GM12878 (cell line): Measurements from ENCODE around the gene SORL1. TPM values are rescaled to one million over a fixed set of nuclear protein-coding genes. Genes with fewer than 3 reads are reported as not detected.
A peak's percentile ranks its signal among the peaks of the same experiment; 100 is the strongest.

Source experiments
- ATAC-seq: fragments of 200-7000 bp; cut with Tn5 transposase; 3 replicates; pipeline ENCODE4 v1.9.1; 2020; ENCODE audit warnings: mild to moderate bottlenecking, moderate library complexity
- BruUV-seq: library from RNA; stranded (reverse); fragments of 400-500 nt; replicated peaks from 2 replicates; lab custom pipeline; 2021; lab: Mats Ljungman, UMichigan
- CTCF ChIA-PET: fragments of 300-600 bp; sonication (Branson Sonifier 250); formaldehyde crosslinking; extraction: SDS; loops from one replicate; lab custom pipeline; 2021; ENCODE audit warnings: inconsistent platforms; lab: Yijun Ruan, JAX
- POLR2A ChIA-PET: fragments of 350-600 bp; formaldehyde crosslinking; extraction: SDS; loops from one replicate; lab custom pipeline; 2021; ENCODE audit warnings: inconsistent platforms; lab: Charles Lee
- RAD21 ChIA-PET: fragments of 300-600 bp; sonication (Branson Sonifier 250); formaldehyde crosslinking; loops from one replicate; lab custom pipeline; 2023; ENCODE audit warnings: antibody characterized with exemption; ENCODE audit not compliant: unreplicated experiment; lab: Charles Lee
- SMC1A ChIA-PET: fragments of 300-600 bp; sonication (Branson Sonifier 250); formaldehyde crosslinking; loops from one replicate; lab custom pipeline; 2023; ENCODE audit not compliant: unreplicated experiment, uncharacterized antibody; lab: Charles Lee
- DNase-seq: peaks from one replicate; pipeline ENCODE4 v3.0.0-alpha.2; 2011; ENCODE audit warnings: low read depth, low spot score
- FAIRE-seq: peaks from 3 replicates; lab custom pipeline; 2011; peaks lifted over from hg19 to GRCh38; lab: Jason Lieb, UNC
- H2AFZ ChIP-seq: 2 replicates; pipeline ENCODE4 v1.6.0; 2011; ENCODE audit warnings: low read depth, low read length, control low read depth; ENCODE audit not compliant: control insufficient read depth
- H3K27ac ChIP-seq: 2 replicates; pipeline ENCODE4 v1.5.1; 2011; ENCODE audit warnings: control low read depth; ENCODE audit not compliant: control insufficient read depth, insufficient read depth
- H3K27me3 ChIP-seq, 2 experiments: replicated peaks in 1 of 2; 2 replicates each; pipeline versions ENCODE4 v1.6.0 to v1.6.1; 2011; ENCODE audit warnings: low read length in 1 of 2; ENCODE audit not compliant: control insufficient read depth in 2 of 2, insufficient read depth in 2 of 2
- H3K36me3 ChIP-seq, 2 experiments: 2 replicates each; pipeline ENCODE4 v1.5.1; 2011; ENCODE audit warnings: low read length in 1 of 2; ENCODE audit not compliant: control insufficient read depth in 2 of 2, insufficient read depth in 2 of 2
- H3K4me1 ChIP-seq: 2 replicates; pipeline ENCODE4 v1.6.1; 2011; ENCODE audit warnings: mild to moderate bottlenecking, low read length, moderate library complexity, mixed read lengths; ENCODE audit not compliant: control insufficient read depth, insufficient read depth
- H3K4me2 ChIP-seq: 2 replicates; pipeline ENCODE4 v1.6.0; 2011; ENCODE audit warnings: control low read depth; ENCODE audit not compliant: control insufficient read depth, insufficient read depth
- H3K4me3 ChIP-seq: fragments of 200-600 bp; sonication (generic); 2 replicates; pipeline ENCODE4 v1.5.1; 2016
- H3K79me2 ChIP-seq: 2 replicates; pipeline ENCODE4 v1.6.0; 2011; ENCODE audit warnings: low read length; ENCODE audit not compliant: control insufficient read depth, insufficient read depth
- H3K9ac ChIP-seq: 2 replicates; pipeline ENCODE4 v1.8.0; 2011; ENCODE audit warnings: low read length, control low read depth, mixed read lengths; ENCODE audit not compliant: control insufficient read depth, insufficient read depth
- H3K9me3 ChIP-seq: replicated peaks from 3 replicates; pipeline ENCODE4 v1.5.1; 2011; ENCODE audit warnings: mild to moderate bottlenecking, low read length; ENCODE audit not compliant: control insufficient read depth, insufficient read depth
- H4K20me1 ChIP-seq: 2 replicates; pipeline ENCODE4 v1.6.0; 2011; ENCODE audit not compliant: control insufficient read depth, insufficient read depth
- PKNOX1 ChIP-seq: fragments of 450-650 bp; IDR thresholded peaks from 2 replicates; pipeline ENCODE4 v1.6.1; 2016; ENCODE audit warnings: mild to moderate bottlenecking
- RUNX3 ChIP-seq: IDR thresholded peaks from 2 replicates; pipeline ENCODE4 v1.6.1; 2012; ENCODE audit warnings: low read length, inconsistent platforms
- SMAD5 ChIP-seq: IDR thresholded peaks from 2 replicates; pipeline ENCODE4 v1.6.1; 2016; ENCODE audit warnings: antibody characterized with exemption, low read depth
- ZBED1 ChIP-seq: IDR thresholded peaks from 2 replicates; pipeline ENCODE4 v1.6.1; 2016; ENCODE audit warnings: borderline replicate concordance
- WGBS: methylation state at CpG from one replicate; pipeline ENCODE4 v1.1.6; 2016; ENCODE audit warnings: low lambda C conversion rate; ENCODE audit not compliant: insufficient replicate concordance, insufficient coverage; ENCODE audit errors: missing lambda C conversion rate; 5-methylcytosine and 5-hydroxymethylcytosine counted together
- in situ Hi-C: fragments of 300-500 bp; cut with MboI; formaldehyde crosslinking; loops from 9 replicates; pipeline ENCODE4 v1.14.3; 2018; ENCODE audit warnings: mixed read lengths
- intact Hi-C: fragments of 100-400 bp; cut with micrococcal nuclease; formaldehyde crosslinking; loops from one replicate; pipeline ENCODE4 v1.14.2; 2022; ENCODE audit not compliant: unreplicated experiment
- polyA plus RNA-seq, 11 experiments: library from polyadenylated mRNA; depleted of rRNA in 4 of 11; unstranded in 6 of 11; stranded (reverse) in 5 of 11; fragments of >200 nt; fragmentation: Nextera tagmentation in 4 of 11; fragmentation: Illumina TruSeq in 1 of 11; extraction: Ambion mirVana in 4 of 11; extraction: Trizol in 1 of 11; gene quantifications; 1 replicate in 1 of 11; 2 replicates in 10 of 11; pipeline versions ENCODE4 v1.2.1 to v1.2.3, GENCODE V29; 2011 to 2016; ENCODE audit warnings: inconsistent platforms in 2 of 11, missing spikeins in 2 of 11, low read depth in 1 of 11
- total RNA-seq, 4 experiments: library from RNA; depleted of rRNA in 3 of 4; stranded (reverse); fragments of >200 nt in 3 of 4; fragmentation: Illumina TruSeq in 1 of 4; extraction: Trizol in 1 of 4; gene quantifications; 2 replicates each; pipeline versions ENCODE4 v1.2.1 to v1.2.3, GENCODE V29; 2013 to 2021

SORL1 gene
- total and polyA plus RNA-seq, 10 of the 15 experiments (the other 5 are each of a cell fraction or from before 2014, with no cell fraction given), result 20.2 to 107 (median 59.9) TPM

GRCh38 chr11:121460941-121461514, 8.9 kb downstream of the SORL1 start:
- Histone ChIP-seq H3K27ac (peak overlapping the region; percentile 83), H3K9ac (peak overlapping the region; percentile 11), H3K4me2 (peak overlapping the region; percentile 50), H3K36me3 (peaks cover 3 to 6% of the 10 kb centered on the region in 2 experiments; a peak in 2 of 4 replicates), H3K4me1 (peaks cover 67% of the 10 kb centered on the region), H3K27me3 (no peaks in the 10 kb centered on the region), H3K79me2 (peaks cover 97% of the 10 kb centered on the region), H3K4me3 (peak overlapping the region; percentile 57), H2AFZ (no peak overlapping the region), H3K9me3 (no peaks in the 10 kb centered on the region), H4K20me1 (no peaks in the 10 kb centered on the region)
- RAD21 ChIA-PET, result interaction anchor here (0.8 to 10.9 kb wide), 12 partner anchors 11 to 130 kb away, joined by 3 to 232 read pairs (median 6); partner anchors contain the start of genes SORL1 and SORL1-AS1
- DNase-seq (no peak), ATAC-seq (no peak; the same call in 2 of the 3 replicates), FAIRE-seq (no peak)
- POLR2A ChIA-PET, result interaction anchor here (0.6 to 7.9 kb wide), 5 partner anchors 10 to 132 kb away, joined by 3 to 86 read pairs (median 3); partner anchors contain the start of genes SORL1 and SORL1-AS1
- 76% methylated on average over 4 of the region's 4 CpGs for WGBS
- TF ChIP-seq SMAD5 (no peak), RUNX3 (0 out of 2 replicates have a peak, but pooled peaks have one; percentile 11), ZBED1 (no peak), PKNOX1 (no peak)
- CTCF ChIA-PET, result interaction anchor here (0.7 to 3.9 kb wide), 6 partner anchors 10 to 130 kb away, joined by 3 to 31 read pairs (median 5); partner anchors contain the start of genes SORL1 and SORL1-AS1
- SMC1A ChIA-PET, result interaction anchor here (0.6 to 15.0 kb wide), 18 partner anchors 8 to 140 kb away, joined by 3 to 266 read pairs (median 4); partner anchors contain the start of genes SORL1 and SORL1-AS1
- in situ Hi-C loops (loop anchor here (25.0 kb wide), 1 partner anchor 1601 kb away; the partner anchor contains the start of gene HSPA8), intact Hi-C loops (loop anchor here (5.0 kb wide), 2 partner anchors 76 to 224 kb away; no protein-coding TSS in a partner anchor)
- no TSS peak for BruUV-seq
